Endothelial cell of umbilical vein (primary cell): ENCODE measurements around the gene CARD9. TPM values are rescaled to one million over a fixed set of nuclear protein-coding genes. Genes with fewer than 3 reads are reported as not detected.

Experiments
- BruUV-seq: library from RNA; stranded (reverse); fragments of 400-500 nt; replicated peaks from 2 replicates; lab custom pipeline; 2021; lab: Mats Ljungman, UMichigan
- CTCF ChIA-PET: fragments of 300-600, 350-600 bp; sonication (Branson Sonifier 250); formaldehyde crosslinking; loops from one replicate; lab custom pipeline; 2021; ENCODE audit warnings: antibody characterized with exemption, inconsistent platforms; lab: Charles Lee
- POLR2A ChIA-PET: fragments of 300-600, 350-600 bp; sonication (Branson Sonifier 250); formaldehyde crosslinking; loops from one replicate; lab custom pipeline; 2021; ENCODE audit warnings: antibody characterized with exemption, inconsistent platforms; lab: Charles Lee
- DNase-seq: peaks from one replicate; pipeline ENCODE4 v3.0.0-alpha.2; 2011; ENCODE audit warnings: low read depth, low spot score
- FAIRE-seq: peaks from 2 replicates; lab custom pipeline; 2011; peaks lifted over from hg19 to GRCh38; lab: Jason Lieb, UNC
- H2AFZ ChIP-seq: 2 replicates; pipeline ENCODE4 v1.6.0; 2012; ENCODE audit warnings: low read depth, low read length, control low read depth, inconsistent platforms
- H3K27ac ChIP-seq: 2 replicates; pipeline ENCODE4 v1.5.1; 2011; ENCODE audit warnings: low read depth, mild to moderate bottlenecking, control low read depth, low read length, moderate library complexity; ENCODE audit not compliant: insufficient read depth
- H3K27me3 ChIP-seq, 2 experiments: 2 replicates each; pipeline versions ENCODE4 v1.6.0 to v1.6.1; 2011; ENCODE audit warnings: low read length in 2 of 2, mixed read lengths in 1 of 2; ENCODE audit not compliant: control insufficient read depth in 2 of 2, insufficient read depth in 2 of 2
- H3K36me3 ChIP-seq, 2 experiments: 2 replicates in 1 of 2; 3 replicates in 1 of 2; pipeline ENCODE4 v1.5.1; 2011; ENCODE audit warnings: low read length in 2 of 2, mild to moderate bottlenecking in 1 of 2, moderate library complexity in 1 of 2; ENCODE audit not compliant: control insufficient read depth in 2 of 2, insufficient read depth in 2 of 2; ENCODE audit errors: extremely low read depth in 1 of 2
- H3K4me1 ChIP-seq: 3 replicates; pipeline ENCODE4 v1.5.1; 2011; ENCODE audit warnings: mild to moderate bottlenecking, low read length; ENCODE audit not compliant: control insufficient read depth, insufficient read depth; ENCODE audit errors: extremely low read depth
- H3K4me2 ChIP-seq: 2 replicates; pipeline ENCODE4 v1.6.1; 2011; ENCODE audit warnings: low read length, control low read depth, mixed read lengths; ENCODE audit not compliant: insufficient read depth
- H3K4me3 ChIP-seq, 3 experiments: fragments of 200-600 bp in 1 of 3; sonication (generic), shearing (Covaris generic) in 1 of 3; replicated peaks in 1 of 3; 2 replicates each; pipeline ENCODE4 v1.5.1; 2011 to 2016; ENCODE audit warnings: control low read depth in 3 of 3, low read length in 3 of 3, mild to moderate bottlenecking in 2 of 3, inconsistent platforms in 1 of 3, low read depth in 1 of 3, moderate library complexity in 1 of 3; ENCODE audit not compliant: insufficient read depth in 1 of 3
- H3K79me2 ChIP-seq: 2 replicates; pipeline ENCODE4 v1.6.0; 2012; ENCODE audit warnings: low read length, inconsistent platforms; ENCODE audit not compliant: control insufficient read depth, insufficient read depth
- H3K9ac ChIP-seq: replicated peaks from 2 replicates; pipeline ENCODE3; 2011; ENCODE audit warnings: low read length, control low read depth; ENCODE audit not compliant: insufficient read depth; ENCODE audit errors: extremely low read depth
- H3K9me1 ChIP-seq: replicated peaks from 3 replicates; pipeline ENCODE4 v1.6.0; 2011; ENCODE audit warnings: mild to moderate bottlenecking, low read length; ENCODE audit not compliant: control insufficient read depth, insufficient read depth; ENCODE audit errors: extremely low read depth
- H3K9me3 ChIP-seq: replicated peaks from 2 replicates; pipeline ENCODE4 v1.5.1; 2012; ENCODE audit warnings: low read length, inconsistent platforms; ENCODE audit not compliant: control insufficient read depth, insufficient read depth
- H4K20me1 ChIP-seq: replicated peaks from 2 replicates; pipeline ENCODE3; 2011; ENCODE audit warnings: mild to moderate bottlenecking, low read length; ENCODE audit not compliant: control insufficient read depth, insufficient read depth; ENCODE audit errors: extremely low read depth
- CTCF ChIP-seq, 2 donors: IDR thresholded peaks; 1 replicate in 1 of 2; 2 replicates in 1 of 2; pipeline ENCODE4 v1.5.1; 2011; ENCODE audit warnings: low read length in 2 of 2, mild to moderate bottlenecking in 2 of 2, moderate library complexity in 2 of 2, control low read depth in 1 of 2, inconsistent platforms in 1 of 2, low read depth in 1 of 2; ENCODE audit not compliant: insufficient read depth in 1 of 2; ENCODE audit errors: extremely low read depth in 1 of 2
- EZH2 ChIP-seq: IDR thresholded peaks from 2 replicates; pipeline ENCODE4 v1.6.1; 2012; ENCODE audit warnings: borderline replicate concordance, low read depth, mild to moderate bottlenecking, moderate library complexity, low read length, inconsistent platforms; ENCODE audit not compliant: severe bottlenecking
- FOS ChIP-seq: IDR thresholded peaks from 2 replicates; pipeline ENCODE4 v1.6.1; 2011; ENCODE audit warnings: mild to moderate bottlenecking, low read length, moderate library complexity, borderline replicate concordance; ENCODE audit not compliant: insufficient read depth
- GATA2 ChIP-seq: IDR thresholded peaks from 2 replicates; pipeline ENCODE4 v1.7.0; 2011; ENCODE audit warnings: low read depth, mild to moderate bottlenecking, moderate library complexity, mixed read lengths, low read length; ENCODE audit not compliant: insufficient read length, insufficient read depth
- JUN ChIP-seq: IDR thresholded peaks from 2 replicates; pipeline ENCODE4 v1.6.1; 2011; ENCODE audit warnings: borderline replicate concordance, low read depth; ENCODE audit not compliant: insufficient read length, insufficient read depth
- MAX ChIP-seq: IDR thresholded peaks from 2 replicates; pipeline ENCODE4 v1.6.1; 2011; ENCODE audit not compliant: insufficient read depth, insufficient read length
- MYC ChIP-seq: IDR thresholded peaks from one replicate; pipeline ENCODE4 v1.6.1; 2011; ENCODE audit warnings: mild to moderate bottlenecking, low read depth, low read length
- POLR2A ChIP-seq: IDR thresholded peaks from 2 replicates; pipeline ENCODE4 v1.6.1; 2012; ENCODE audit warnings: low read depth, mild to moderate bottlenecking, control low read depth, low read length
- POLR2AphosphoS5 ChIP-seq: IDR thresholded peaks from 2 replicates; pipeline ENCODE4 v1.6.1; 2012; ENCODE audit warnings: low read depth, mild to moderate bottlenecking, control low read depth, low read length, moderate library complexity; ENCODE audit not compliant: insufficient read depth
- dilution Hi-C: fragments of 300-500 bp; cut with MboI; formaldehyde crosslinking; loops from one replicate; pipeline ENCODE4 v1.15.0; 2019; ENCODE audit warnings: low sequenced_read_pairs; ENCODE audit not compliant: extremely low pct_ligation_motif_present
- intact Hi-C: fragments of 100-400 bp; cut with micrococcal nuclease; formaldehyde crosslinking; loops from one replicate; pipeline ENCODE4 v1.10.0; 2022
- polyA plus RNA-seq, 4 experiments: library from polyadenylated mRNA; depleted of rRNA in 3 of 4; stranded (reverse) in 3 of 4; unstranded in 1 of 4; fragments of >200 nt; gene quantifications; 2 replicates each; pipeline versions ENCODE4 v1.2.1 to v1.2.3, GENCODE V29; 2011 to 2012; ENCODE audit warnings: missing spikeins in 1 of 4
- total RNA-seq: library from RNA; stranded (reverse); gene quantifications from 2 replicates; pipeline ENCODE4 v1.2.3, GENCODE V29; 2021

CARD9 gene
- total and polyA plus RNA-seq, 2 donors (not counting 3 experiments of a cell fraction or from before 2014, with no cell fraction given): 0.22 to 0.71 TPM

- peaks cover 40% of the 10 kb centered on the region for H3K79me2 ChIP-seq
- H3K9me1 ChIP-seq: no peaks in the 10 kb centered on the region
- H3K4me3 ChIP-seq: no peak overlapping the region
- intact Hi-C loops (no loop called here), dilution Hi-C loops (no loop called here)
- ChIA-PET CTCF (no interaction called here), POLR2A (no interaction called here)
- H3K27me3 ChIP-seq: no peaks in the 10 kb centered on the region
- no peaks in the 10 kb centered on the region for H3K9me3 ChIP-seq
- H3K27ac ChIP-seq: no peak overlapping the region
- peaks cover 7% of the 10 kb centered on the region for H3K4me1 ChIP-seq
- TF ChIP-seq POLR2A: no peak
- no peak for TF ChIP-seq JUN
- TF ChIP-seq FOS: no peak
- no peak for TF ChIP-seq GATA2
- TF ChIP-seq MAX: no peak
- no peak for TF ChIP-seq CTCF (IDR thresholded peaks at IDR 0.05; ENCODE audit: extremely low read depth in 1 of 2, insufficient read depth in 1 of 2, low read depth in 1 of 2, low read length in 2 of 2)
- no peak for TF ChIP-seq POLR2AphosphoS5
- no peak for TF ChIP-seq MYC
- TF ChIP-seq EZH2: no peak
- H3K36me3 ChIP-seq: peaks cover 0 to 22% of the 10 kb centered on the region in 2 experiments
- no TSS peak for BruUV-seq
- FAIRE-seq (no peak), DNase-seq (no peak)
- H4K20me1 ChIP-seq: no peaks in the 10 kb centered on the region
- H3K9ac ChIP-seq: no peak overlapping the region
- H3K4me2 ChIP-seq: no peak overlapping the region
- H2AFZ ChIP-seq: no peak overlapping the region
Measured at GRCh38 chr9:136332482-136332983, 40.9 kb downstream of the CARD9 start.
